VCaP (cell line): ENCODE results near the gene LYST.

ENCODE experiments used
- H3K27ac ChIP-seq: fragments of 450-650 bp; 2 replicates; pipeline ENCODE4 v1.5.1; 2017
- TF ChIP-seq, protein P1 (sequence below): fragments of 450-650 bp; conservative IDR thresholded peaks from 2 replicates; pipeline ENCODE4 v1.5.1; 2017; ENCODE audit warnings: mild to moderate bottlenecking, moderate library complexity

LYST gene

DNA sequence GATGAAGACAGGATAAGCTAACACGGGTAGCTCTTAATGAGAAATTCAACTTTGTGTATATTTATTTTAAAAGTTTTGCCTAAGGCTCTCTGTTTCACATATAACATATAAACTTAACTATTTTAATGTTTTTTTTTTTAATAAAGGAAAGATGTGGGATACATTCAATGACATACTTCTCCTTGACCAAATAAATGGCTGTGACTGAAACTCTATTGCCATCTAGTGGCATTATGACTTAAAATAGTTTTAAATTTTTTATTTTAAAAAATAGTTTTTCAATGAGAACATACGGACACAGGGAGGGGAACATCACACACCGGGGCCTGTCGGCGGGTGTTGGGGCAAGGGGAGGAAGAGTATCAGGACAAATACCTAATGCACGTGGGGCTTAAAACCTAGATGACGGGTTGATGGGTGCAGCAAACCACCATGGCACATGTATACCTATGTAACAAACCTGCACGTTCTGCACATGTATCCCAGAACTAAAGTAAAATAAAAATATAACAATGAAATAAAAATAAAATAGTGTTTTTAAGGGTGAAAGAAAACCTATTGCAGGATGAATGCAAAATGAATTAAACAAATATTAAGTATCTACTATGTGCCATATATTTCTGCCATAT, 83.4 kb downstream of the LYST start:
- peak overlapping the region; percentile 7; the same call in 1 of the 2 replicates for H3K27ac ChIP-seq
- TF ChIP-seq, protein P1, sequence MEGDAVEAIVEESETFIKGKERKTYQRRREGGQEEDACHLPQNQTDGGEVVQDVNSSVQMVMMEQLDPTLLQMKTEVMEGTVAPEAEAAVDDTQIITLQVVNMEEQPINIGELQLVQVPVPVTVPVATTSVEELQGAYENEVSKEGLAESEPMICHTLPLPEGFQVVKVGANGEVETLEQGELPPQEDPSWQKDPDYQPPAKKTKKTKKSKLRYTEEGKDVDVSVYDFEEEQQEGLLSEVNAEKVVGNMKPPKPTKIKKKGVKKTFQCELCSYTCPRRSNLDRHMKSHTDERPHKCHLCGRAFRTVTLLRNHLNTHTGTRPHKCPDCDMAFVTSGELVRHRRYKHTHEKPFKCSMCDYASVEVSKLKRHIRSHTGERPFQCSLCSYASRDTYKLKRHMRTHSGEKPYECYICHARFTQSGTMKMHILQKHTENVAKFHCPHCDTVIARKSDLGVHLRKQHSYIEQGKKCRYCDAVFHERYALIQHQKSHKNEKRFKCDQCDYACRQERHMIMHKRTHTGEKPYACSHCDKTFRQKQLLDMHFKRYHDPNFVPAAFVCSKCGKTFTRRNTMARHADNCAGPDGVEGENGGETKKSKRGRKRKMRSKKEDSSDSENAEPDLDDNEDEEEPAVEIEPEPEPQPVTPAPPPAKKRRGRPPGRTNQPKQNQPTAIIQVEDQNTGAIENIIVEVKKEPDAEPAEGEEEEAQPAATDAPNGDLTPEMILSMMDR = peak; percentile 77

DNA sequence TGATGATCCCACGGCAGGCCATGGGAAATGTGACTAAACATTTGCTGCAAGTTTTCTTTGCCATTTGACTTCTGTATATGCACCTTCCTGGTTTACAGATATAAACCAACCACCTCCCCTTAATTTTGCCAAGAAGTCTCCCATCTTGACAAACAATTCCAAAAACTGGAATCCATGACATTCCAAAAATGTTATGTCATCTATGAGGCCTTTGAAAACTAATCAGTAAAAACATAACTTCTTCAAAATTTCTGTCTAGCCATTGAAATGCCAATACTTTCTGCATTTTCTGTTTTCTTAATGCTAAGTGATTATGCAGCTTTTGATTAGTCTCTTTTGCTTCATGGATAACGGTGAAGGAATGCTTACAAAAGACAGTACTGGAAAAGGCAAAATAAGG, 84.1 kb downstream of the LYST start:
- H3K27ac ChIP-seq = peak overlapping the region; percentile 4; the same call in 1 of the 2 replicates

DNA sequence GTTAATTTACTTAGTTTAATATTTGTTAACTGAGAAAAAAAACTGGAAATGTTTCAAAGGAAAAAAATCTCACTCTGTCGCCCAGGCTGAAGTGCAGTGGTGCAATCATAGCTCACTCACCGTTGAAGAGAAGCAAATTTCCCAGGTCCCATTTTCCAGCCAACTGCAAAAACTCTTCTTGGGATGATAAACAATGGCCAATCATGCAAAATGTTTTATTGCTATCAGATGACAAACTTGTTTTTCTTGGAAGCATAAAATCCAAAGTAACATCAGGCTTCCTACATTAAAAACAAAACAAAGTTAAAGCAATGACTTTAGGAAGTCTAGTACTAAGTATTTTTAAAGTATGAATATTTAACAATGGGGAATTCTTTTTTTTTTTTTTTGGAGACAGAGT, 84.9 kb downstream of the LYST start:
- TF ChIP-seq, protein P1 = no peak
- peak overlapping the region; percentile 23; the same call in 1 of the 2 replicates for H3K27ac ChIP-seq

More for the DNA sequence above, 84.1 kb downstream of the LYST start:
- TF ChIP-seq, protein P1 = no peak

DNA sequence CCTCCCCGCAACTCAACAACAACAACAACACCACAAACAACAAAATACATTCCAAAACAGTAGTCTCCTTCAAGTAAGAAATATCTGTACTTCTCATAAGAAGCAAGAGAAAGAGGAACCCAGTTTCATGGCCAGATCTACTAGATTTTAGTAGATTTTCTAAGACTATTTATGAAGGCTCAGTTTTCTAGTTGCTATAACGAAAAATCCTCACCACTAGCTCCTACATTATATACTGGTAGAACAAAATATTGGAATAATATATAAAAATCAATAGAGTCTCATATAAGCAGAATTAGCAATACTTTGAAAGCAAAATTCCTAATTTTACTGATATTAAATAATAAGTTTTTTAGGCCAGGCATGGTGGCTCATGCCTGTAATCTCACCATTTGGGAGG, 86.9 kb downstream of the LYST start:
- TF ChIP-seq, protein P1 = no peak
- H3K27ac ChIP-seq = no peak overlapping the region

DNA sequence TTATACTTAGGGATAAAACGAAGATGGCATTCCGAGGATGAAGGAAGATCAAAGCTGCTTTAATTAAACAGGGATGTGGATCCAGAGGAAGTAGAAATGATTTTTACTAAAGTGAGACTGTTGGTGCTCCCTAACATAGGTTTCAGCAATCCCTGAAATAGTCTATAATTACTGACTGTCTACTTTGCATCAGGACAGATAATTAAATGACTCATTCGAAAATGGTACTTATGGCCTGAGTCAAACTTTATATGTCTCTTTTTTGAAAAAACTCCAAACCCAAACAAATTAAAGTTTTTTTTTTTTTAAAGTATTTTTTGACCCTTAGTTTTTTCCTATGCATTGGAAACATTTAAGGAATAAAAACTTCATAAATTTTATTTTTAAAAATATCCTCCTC, 90.3 kb downstream of the LYST start:
- TF ChIP-seq, protein P1 = no peak
- H3K27ac ChIP-seq = no peak overlapping the region

DNA sequence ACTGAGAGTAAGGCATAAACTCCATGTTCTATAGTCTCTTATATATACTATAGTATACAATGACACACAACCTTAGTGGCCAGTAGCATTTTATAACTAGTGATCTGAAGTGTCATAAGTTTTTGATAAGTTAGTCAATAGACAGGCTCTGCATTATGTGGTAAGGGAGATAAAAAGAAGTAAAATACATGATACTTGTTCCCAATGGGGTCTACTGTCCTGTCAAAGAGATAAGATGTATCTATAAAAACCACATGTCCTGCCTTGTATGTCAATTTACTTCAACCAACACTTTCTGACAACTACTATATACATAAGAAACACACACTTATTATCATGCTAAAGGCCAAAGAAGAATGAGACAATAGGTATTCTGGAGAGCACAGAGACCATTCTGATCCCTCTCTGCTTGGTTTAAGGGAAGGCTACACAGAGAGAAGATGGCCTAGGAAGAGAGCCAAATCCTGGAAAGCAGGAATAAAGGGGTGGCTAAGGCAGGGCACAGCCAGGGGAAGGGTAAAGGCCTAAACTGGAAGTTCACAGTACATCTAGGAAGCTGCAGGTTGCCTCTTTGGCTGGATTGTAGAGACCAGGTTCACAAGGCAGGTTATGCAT, 91.4 kb downstream of the LYST start:
- TF ChIP-seq, protein P1 = no peak

DNA sequence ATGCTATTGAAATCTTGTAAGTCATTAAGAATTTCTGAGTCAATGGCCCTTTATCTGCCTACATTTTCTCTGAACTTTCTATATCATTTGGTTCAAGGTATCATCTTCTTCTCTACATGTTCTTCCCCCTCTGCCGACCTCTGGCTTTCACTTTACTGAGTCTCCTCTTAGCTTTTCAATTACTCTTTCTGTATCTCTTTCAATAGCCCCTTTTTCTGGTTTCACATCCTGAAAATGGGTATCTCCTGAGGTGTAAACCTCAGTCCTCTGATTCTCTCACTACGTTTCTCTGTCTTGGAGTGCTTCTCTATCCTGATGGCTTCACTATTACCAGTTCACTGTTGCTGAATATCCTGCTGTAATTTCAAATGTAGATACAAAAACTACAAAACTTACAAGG, 98.9 kb downstream of the LYST start:
- TF ChIP-seq, protein P1 = no peak
- no peak overlapping the region for H3K27ac ChIP-seq

More for the DNA sequence above, 91.4 kb downstream of the LYST start:
- no peak overlapping the region for H3K27ac ChIP-seq
